DND-41 (cell line): ENCODE results near the gene EVI5L.

ENCODE experiments used
- ATAC-seq: fragments of 200-7000 bp; cut with Tn5 transposase; 3 replicates; pipeline ENCODE4 v1.9.1; 2021; ENCODE audit warnings: low read depth; ENCODE audit not compliant: insufficient read depth
- DNase-seq: peaks from one replicate; pipeline ENCODE4 v3.0.0-alpha.2; 2020
- H2AFZ ChIP-seq: 2 replicates; pipeline ENCODE4 v1.6.0; 2012; ENCODE audit warnings: low read depth, low read length
- H3K27ac ChIP-seq: 2 replicates; pipeline ENCODE4 v1.5.1; 2012; ENCODE audit warnings: low read length, inconsistent platforms
- H3K27me3 ChIP-seq: fragments of 200-600 bp; sonication (generic); 2 replicates; pipeline ENCODE4 v1.6.0; 2012; ENCODE audit warnings: low read length, mild to moderate bottlenecking, inconsistent platforms; ENCODE audit not compliant: insufficient read depth, poor library complexity
- H3K36me3 ChIP-seq: 2 replicates; pipeline ENCODE4 v1.5.1; 2012; ENCODE audit warnings: low read length, inconsistent platforms; ENCODE audit not compliant: insufficient read depth
- H3K4me1 ChIP-seq: 2 replicates; pipeline ENCODE4 v1.5.1; 2012; ENCODE audit warnings: mild to moderate bottlenecking, low read length; ENCODE audit not compliant: insufficient read depth
- H3K4me2 ChIP-seq: 2 replicates; pipeline ENCODE4 v1.6.0; 2012; ENCODE audit warnings: mild to moderate bottlenecking, moderate library complexity, low read length, inconsistent platforms; ENCODE audit not compliant: insufficient read depth
- H3K4me3 ChIP-seq, 2 experiments: fragments of 200-600 bp in 1 of 2; shearing (Covaris generic) in 1 of 2; 2 replicates each; pipeline ENCODE4 v1.5.1; 2012 to 2016; ENCODE audit warnings: inconsistent platforms in 2 of 2, low read length in 2 of 2, mild to moderate bottlenecking in 2 of 2, low read depth in 1 of 2, moderate library complexity in 1 of 2
- H3K79me2 ChIP-seq: 2 replicates; pipeline ENCODE4 v1.6.0; 2012; ENCODE audit warnings: low read length, inconsistent platforms; ENCODE audit not compliant: insufficient read depth
- H3K9ac ChIP-seq: 2 replicates; pipeline ENCODE4 v1.6.0; 2012; ENCODE audit warnings: low read depth, mild to moderate bottlenecking, inconsistent platforms, low read length, moderate library complexity
- H3K9me3 ChIP-seq: 2 replicates; pipeline ENCODE4 v1.5.1; 2012; ENCODE audit warnings: low read length, moderate library complexity, mild to moderate bottlenecking, inconsistent platforms; ENCODE audit not compliant: insufficient read depth, severe bottlenecking
- H4K20me1 ChIP-seq: 2 replicates; pipeline ENCODE4 v1.6.0; 2012; ENCODE audit warnings: low read length; ENCODE audit not compliant: insufficient read depth
- EZH2 ChIP-seq: IDR thresholded peaks from 3 replicates; pipeline ENCODE4 v1.6.1; 2012; ENCODE audit warnings: borderline replicate concordance, low read depth, mild to moderate bottlenecking, moderate library complexity, low read length, inconsistent platforms; ENCODE audit not compliant: severe bottlenecking
- TF ChIP-seq, protein P1 (sequence below): IDR thresholded peaks from 2 replicates; pipeline ENCODE4 v1.5.1; 2012; ENCODE audit warnings: borderline replicate concordance, low read length, moderate library complexity, mild to moderate bottlenecking; ENCODE audit not compliant: poor library complexity, severe bottlenecking; ENCODE audit errors: extremely low read depth

The EVI5L gene

DNA sequence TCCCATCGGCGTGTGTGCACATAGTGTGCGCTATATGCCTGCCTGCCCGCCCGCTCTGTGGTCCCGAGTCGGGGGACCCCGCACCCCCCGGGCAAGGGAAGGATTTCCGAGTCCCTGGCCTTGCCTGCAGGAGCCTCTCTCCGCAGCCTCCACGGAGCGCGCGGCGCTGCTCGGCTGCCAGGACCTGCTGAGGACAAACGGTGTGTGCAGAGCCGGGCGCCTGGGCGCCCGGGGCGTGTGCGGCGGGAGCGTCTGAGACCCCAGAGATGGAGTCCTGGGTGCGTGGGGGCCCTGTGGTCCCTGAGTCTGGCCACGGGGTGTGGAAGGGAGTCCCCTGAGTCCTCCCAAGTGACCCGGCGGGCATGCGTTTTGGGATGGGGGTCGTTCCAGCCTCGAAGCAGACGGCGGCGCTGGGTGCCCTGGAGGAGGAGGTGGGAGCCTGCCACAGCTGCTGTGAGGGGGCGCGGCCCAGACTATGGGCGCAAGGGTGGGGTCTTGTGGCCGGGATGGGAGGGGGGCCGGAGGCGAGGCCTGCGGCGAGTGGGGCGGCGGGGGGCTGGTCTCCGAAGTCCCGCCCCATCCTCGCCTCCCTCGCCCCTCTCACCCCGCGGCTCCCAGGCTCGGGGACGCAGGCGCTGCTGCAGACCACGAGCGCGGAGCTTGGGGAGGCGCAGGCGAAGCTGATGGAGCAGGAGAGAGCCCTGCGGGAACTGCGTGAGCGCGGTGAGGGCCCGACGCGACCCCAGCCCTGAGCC, 41.7 kb upstream of the EVI5L start:
- H3K4me1 ChIP-seq = no peaks in the 10 kb centered on the region
- no peaks in the 10 kb centered on the region for H3K79me2 ChIP-seq
- H3K4me2 ChIP-seq = no peak overlapping the region
- no peak overlapping the region for H2AFZ ChIP-seq
- no peak overlapping the region for H3K27ac ChIP-seq
- H3K4me3 ChIP-seq = no peak overlapping the region
- no peaks in the 10 kb centered on the region for H3K36me3 ChIP-seq
- ATAC-seq = no peak
- H3K9me3 ChIP-seq = peaks cover 5% of the 10 kb centered on the region
- H4K20me1 ChIP-seq = no peaks in the 10 kb centered on the region
- TF ChIP-seq, protein P1, sequence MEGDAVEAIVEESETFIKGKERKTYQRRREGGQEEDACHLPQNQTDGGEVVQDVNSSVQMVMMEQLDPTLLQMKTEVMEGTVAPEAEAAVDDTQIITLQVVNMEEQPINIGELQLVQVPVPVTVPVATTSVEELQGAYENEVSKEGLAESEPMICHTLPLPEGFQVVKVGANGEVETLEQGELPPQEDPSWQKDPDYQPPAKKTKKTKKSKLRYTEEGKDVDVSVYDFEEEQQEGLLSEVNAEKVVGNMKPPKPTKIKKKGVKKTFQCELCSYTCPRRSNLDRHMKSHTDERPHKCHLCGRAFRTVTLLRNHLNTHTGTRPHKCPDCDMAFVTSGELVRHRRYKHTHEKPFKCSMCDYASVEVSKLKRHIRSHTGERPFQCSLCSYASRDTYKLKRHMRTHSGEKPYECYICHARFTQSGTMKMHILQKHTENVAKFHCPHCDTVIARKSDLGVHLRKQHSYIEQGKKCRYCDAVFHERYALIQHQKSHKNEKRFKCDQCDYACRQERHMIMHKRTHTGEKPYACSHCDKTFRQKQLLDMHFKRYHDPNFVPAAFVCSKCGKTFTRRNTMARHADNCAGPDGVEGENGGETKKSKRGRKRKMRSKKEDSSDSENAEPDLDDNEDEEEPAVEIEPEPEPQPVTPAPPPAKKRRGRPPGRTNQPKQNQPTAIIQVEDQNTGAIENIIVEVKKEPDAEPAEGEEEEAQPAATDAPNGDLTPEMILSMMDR = no peak
- no peak for TF ChIP-seq EZH2
- no peaks in the 10 kb centered on the region for H3K27me3 ChIP-seq
- H3K9ac ChIP-seq = no peak overlapping the region
- no peak for DNase-seq

DNA sequence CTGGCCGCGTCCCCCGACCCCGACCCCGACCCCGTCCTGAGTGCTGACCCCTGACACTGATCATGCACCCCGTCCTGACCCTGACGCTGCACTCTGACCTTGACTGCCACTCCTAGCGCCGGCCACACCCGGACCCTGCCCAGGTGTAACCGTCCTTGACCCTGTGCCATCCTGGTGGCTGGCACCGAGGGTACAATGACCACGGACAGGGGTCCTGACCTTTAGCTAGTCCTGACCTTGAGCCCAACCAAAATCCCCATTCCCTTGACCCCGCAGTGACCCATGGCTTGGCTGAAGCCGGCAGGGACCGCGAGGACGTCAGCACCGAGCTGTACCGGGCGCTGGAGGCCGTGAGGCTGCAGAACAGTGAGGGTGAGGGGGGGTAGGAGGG, 41.1 kb upstream of the EVI5L start:
- no peak overlapping the region for H3K4me2 ChIP-seq
- no peak overlapping the region for H3K27ac ChIP-seq
- H3K27me3 ChIP-seq = no peaks in the 10 kb centered on the region
- no peaks in the 10 kb centered on the region for H3K79me2 ChIP-seq
- TF ChIP-seq, protein P1 = no peak
- no peak for TF ChIP-seq EZH2
- DNase-seq (no peak), ATAC-seq (no peak)
- no peaks in the 10 kb centered on the region for H3K4me1 ChIP-seq
- H4K20me1 ChIP-seq = no peaks in the 10 kb centered on the region
- no peak overlapping the region for H3K4me3 ChIP-seq
- H3K9me3 ChIP-seq = peaks cover 5% of the 10 kb centered on the region
- H3K9ac ChIP-seq = no peak overlapping the region
- H2AFZ ChIP-seq = no peak overlapping the region
- no peaks in the 10 kb centered on the region for H3K36me3 ChIP-seq

DNA sequence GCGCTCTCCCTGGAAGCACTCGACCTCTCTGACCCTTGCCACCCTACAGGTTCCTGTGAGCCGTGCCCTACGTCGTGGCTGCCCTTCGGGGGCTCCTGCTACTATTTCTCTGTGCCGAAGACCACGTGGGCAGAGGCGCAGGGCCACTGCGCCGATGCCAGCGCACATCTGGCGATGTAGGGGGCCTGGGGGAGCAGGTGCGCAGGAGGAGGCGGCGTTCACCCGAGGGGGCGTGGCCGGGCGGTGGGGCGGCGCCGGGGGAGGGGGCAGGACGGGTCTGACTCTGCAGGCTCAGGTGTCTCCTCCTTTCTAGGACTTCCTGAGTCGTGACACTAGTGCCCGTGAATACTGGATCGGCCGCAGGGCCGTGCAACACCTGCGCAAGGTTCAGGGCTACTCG, 40.6 kb upstream of the EVI5L start:
- DNase-seq (no peak), ATAC-seq (no peak)
- no peak overlapping the region for H3K4me3 ChIP-seq
- peaks cover 5% of the 10 kb centered on the region for H3K9me3 ChIP-seq
- H3K4me2 ChIP-seq = no peak overlapping the region
- H3K4me1 ChIP-seq = no peaks in the 10 kb centered on the region
- TF ChIP-seq, protein P1 = no peak
- no peak for TF ChIP-seq EZH2
- H2AFZ ChIP-seq = no peak overlapping the region
- no peak overlapping the region for H3K9ac ChIP-seq
- no peaks in the 10 kb centered on the region for H3K36me3 ChIP-seq
- H3K27me3 ChIP-seq = no peaks in the 10 kb centered on the region
- H3K27ac ChIP-seq = no peak overlapping the region
- no peaks in the 10 kb centered on the region for H3K79me2 ChIP-seq
- H4K20me1 ChIP-seq = no peaks in the 10 kb centered on the region
